Brain microvascular endothelial cell (primary cell): ENCODE measurements around the gene PSMD2.

Experiments used
- DNase-seq: peaks from one replicate; pipeline ENCODE4 v3.0.0-alpha.2; 2020
- H3K27ac ChIP-seq: fragments of 250-450 bp; sonication (Bioruptor Pico); 2 replicates; pipeline ENCODE4 v1.5.1; 2020; ENCODE audit warnings: mild to moderate bottlenecking, moderate library complexity
- H3K27me3 ChIP-seq: fragments of 250-450 bp; sonication (Bioruptor Pico); replicated peaks from 2 replicates; pipeline ENCODE4 v1.5.1; 2020; ENCODE audit warnings: mild to moderate bottlenecking
- H3K36me3 ChIP-seq: fragments of 250-450 bp; sonication (Bioruptor Pico); replicated peaks from 2 replicates; pipeline ENCODE4 v1.5.1; 2020; ENCODE audit warnings: mild to moderate bottlenecking
- H3K4me3 ChIP-seq: 2 replicates; pipeline ENCODE4 v1.5.1; 2011; ENCODE audit warnings: low read depth, mild to moderate bottlenecking, control low read depth, low read length, moderate library complexity
- CTCF ChIP-seq: IDR thresholded peaks from 2 replicates; pipeline ENCODE4 v1.5.1; 2011; ENCODE audit warnings: low read depth, mild to moderate bottlenecking, moderate library complexity, low read length, control low read depth, inconsistent platforms; ENCODE audit errors: missing control alignments
- in situ Hi-C: cut with HindIII; loops from 2 replicates; pipeline ENCODE4 v1.10.0; 2017; ENCODE audit warnings: low sequenced_read_pairs, low pct_ligation_motif_present

PSMD2 gene

GRCh38 chr3:184333700-184334099, 34.7 kb downstream of the PSMD2 start:
- Histone ChIP-seq H3K4me3 (no peak overlapping the region), H3K27me3 (no peaks in the 10 kb centered on the region), H3K27ac (peak overlapping the region; percentile 83), H3K36me3 (peaks cover 67% of the 10 kb centered on the region)
- TF ChIP-seq CTCF, result no peak
- no peak for DNase-seq
- in situ Hi-C loops, result no loop called here

- TF ChIP-seq CTCF, result no peak
- DNase-seq, result peak; percentile 81
- in situ Hi-C loops, result no loop called here
- Histone ChIP-seq H3K4me3 (no peak overlapping the region), H3K27ac (peak overlapping the region; percentile 83), H3K36me3 (peaks cover 58% of the 10 kb centered on the region), H3K27me3 (no peaks in the 10 kb centered on the region)
Measured at GRCh38 chr3:184334470-184335158, 35.6 kb downstream of the PSMD2 start.

- in situ Hi-C loops, result no loop called here
- Histone ChIP-seq H3K27ac (peak overlapping the region; percentile 83), H3K4me3 (peak overlapping the region; percentile 68), H3K36me3 (peaks cover 51% of the 10 kb centered on the region), H3K27me3 (no peaks in the 10 kb centered on the region)
- no peak for DNase-seq
- TF ChIP-seq CTCF, result no peak
Measured at GRCh38 chr3:184335291-184335660, 36.2 kb downstream of the PSMD2 start.

- Histone ChIP-seq H3K4me3 (peak overlapping the region; percentile 68), H3K27me3 (no peaks in the 10 kb centered on the region), H3K27ac (peak overlapping the region; percentile 83), H3K36me3 (peaks cover 45% of the 10 kb centered on the region)
- TF ChIP-seq CTCF, result no peak
- in situ Hi-C loops, result no loop called here
- peak; percentile 68 for DNase-seq
Measured at GRCh38 chr3:184335661-184336546, 36.9 kb downstream of the PSMD2 start.

GRCh38 chr3:184336547-184337398, 37.7 kb downstream of the PSMD2 start:
- no peak for DNase-seq
- no peak for TF ChIP-seq CTCF

More at GRCh38 chr3:184336547-184337398, 37.7 kb downstream of the PSMD2 start:
- H3K4me3 ChIP-seq, result peak overlapping the region; percentile 68
- peaks cover 36% of the 10 kb centered on the region for H3K36me3 ChIP-seq
- peak overlapping the region; percentile 83 for H3K27ac ChIP-seq
- in situ Hi-C loops, result no loop called here
- no peaks in the 10 kb centered on the region for H3K27me3 ChIP-seq
